Measurements from ENCODE around the gene PDCD1. TPM values are rescaled to one million over a fixed set of nuclear protein-coding genes. Genes with fewer than 3 reads are reported as not detected.
"Not testable (repeated sequence)": the region's sequence is repeated elsewhere in the genome, so short reads cannot be mapped to it uniquely, and the experiment has no call there.

Gene PDCD1
- total RNA-seq, 2 experiments from 2014 or later = 33.2 to 37.2 TPM

DNA sequence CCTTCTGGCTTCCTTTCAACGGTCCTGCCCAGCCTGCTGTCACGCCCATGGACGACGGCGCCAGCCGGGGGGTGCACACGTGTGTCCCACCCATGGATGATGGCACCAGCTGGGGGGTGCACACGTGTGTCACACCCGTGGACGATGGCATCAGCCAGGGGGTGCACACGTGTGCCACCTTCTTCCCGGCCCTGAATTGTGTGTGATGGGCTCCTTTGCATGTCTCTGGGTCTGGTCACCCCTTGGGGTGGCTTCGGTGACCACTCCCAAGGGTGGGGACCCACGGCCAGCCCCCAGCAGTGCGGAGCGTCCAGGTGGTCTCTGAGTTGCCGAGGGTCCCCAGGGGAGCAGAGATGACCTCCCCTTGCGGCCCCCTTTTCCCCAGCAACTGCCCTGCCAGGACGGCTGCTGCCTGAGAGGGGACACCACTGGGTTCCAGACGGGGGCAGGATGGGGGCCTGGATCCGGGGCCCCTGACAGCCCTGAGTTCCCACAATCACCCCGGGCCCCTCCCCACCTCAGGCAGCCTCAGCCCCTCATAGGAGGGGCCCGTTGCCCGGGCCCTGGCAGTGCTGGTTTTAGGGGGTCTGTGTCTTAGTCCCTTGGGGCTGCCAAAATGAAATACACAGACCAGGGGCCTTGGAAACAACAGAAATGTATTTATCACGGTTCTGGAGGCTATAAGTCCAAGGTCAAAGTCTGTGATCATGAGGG, 40.3 kb downstream of the PDCD1 start:
- CTCF ChIA-PET = no interaction called here
- no peaks in the 10 kb centered on the region for H3K36me3 Mint-ChIP-seq (ENCODE audit: low read depth)
- no peak overlapping the region for H3K27ac Mint-ChIP-seq
- H3K9me3 Mint-ChIP-seq (ENCODE audit: low read depth) = no peaks in the 10 kb centered on the region
- POLR2A ChIA-PET = no interaction called here
- peaks cover 8% of the 10 kb centered on the region for H3K27me3 Mint-ChIP-seq
- peaks cover 5% of the 10 kb centered on the region for H3K4me1 Mint-ChIP-seq
- DNase-seq = no peak
- intact Hi-C loops (cut with DNase I, micrococcal nuclease) = no loop called here
- no peak for ATAC-seq
- no peak overlapping the region for H3K4me3 Mint-ChIP-seq

DNA sequence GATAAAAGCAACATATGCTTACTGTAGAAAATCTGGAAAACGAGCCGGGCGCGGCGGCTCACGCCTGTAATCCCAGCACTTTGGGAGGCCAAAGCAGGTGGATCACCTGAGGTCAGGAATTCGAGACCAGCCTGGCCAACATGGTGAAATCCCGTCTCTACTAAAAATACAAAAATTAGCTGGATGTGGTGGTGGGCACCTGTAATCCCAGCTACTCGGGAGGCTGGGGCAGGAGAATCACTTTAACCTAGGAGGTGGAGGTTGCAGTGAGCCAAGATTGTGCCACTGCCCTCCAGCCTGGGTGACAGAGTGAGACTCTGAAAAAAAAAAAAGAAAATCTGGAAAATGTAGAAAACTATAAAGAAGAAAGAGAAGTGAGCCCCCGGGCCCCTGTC, 40.9 kb downstream of the PDCD1 start:
- DNase-seq; H3K4me1 Mint-ChIP-seq; H3K9me3 Mint-ChIP-seq (ENCODE audit: low read depth); intact Hi-C loops (cut with DNase I, micrococcal nuclease); CTCF ChIA-PET; H3K36me3 Mint-ChIP-seq (ENCODE audit: low read depth); ATAC-seq; H3K4me3 Mint-ChIP-seq; H3K27ac Mint-ChIP-seq; H3K27me3 Mint-ChIP-seq; POLR2A ChIA-PET: not testable (repeated sequence)

DNA sequence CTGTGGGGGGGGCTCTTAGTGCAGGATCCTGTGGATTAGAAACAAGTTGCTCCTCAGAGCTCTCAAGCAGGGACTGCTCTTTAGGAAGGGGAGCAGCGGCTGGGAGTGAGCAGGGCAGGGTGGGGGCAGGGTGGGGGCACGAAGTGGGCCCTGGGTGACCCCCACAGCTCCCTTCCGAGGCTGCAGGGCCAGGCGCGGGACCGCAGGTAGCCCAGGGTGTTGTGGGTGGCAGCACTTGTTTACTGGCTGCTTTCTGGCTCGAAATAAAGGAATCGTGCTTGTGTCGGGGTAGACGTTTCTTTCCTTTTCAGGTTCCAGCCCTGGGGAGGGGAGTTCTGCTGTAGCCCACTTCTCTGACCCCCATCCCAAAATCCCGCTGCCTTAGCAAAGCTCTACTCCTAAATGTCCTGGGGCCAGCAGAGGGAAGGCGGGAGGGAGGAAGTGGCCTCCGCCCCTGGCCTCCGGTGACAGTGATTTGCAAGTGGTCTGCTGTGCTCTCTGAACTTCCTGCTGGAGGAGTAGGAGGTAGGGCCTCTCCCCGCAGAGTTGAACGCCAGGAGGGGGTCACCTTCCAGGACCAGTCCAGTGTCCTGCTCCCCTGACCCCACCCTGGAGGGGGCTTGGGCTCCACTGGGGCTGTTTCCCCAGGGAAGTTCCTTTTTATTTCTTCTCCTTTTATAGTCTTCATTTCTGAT, 41.4 kb downstream of the PDCD1 start:
- Mint-ChIP-seq H3K27ac (no peak overlapping the region), H3K27me3 (no peaks in the 10 kb centered on the region), H3K4me3 (no peak overlapping the region), H3K9me3 (ENCODE audit: low read depth) (no peaks in the 10 kb centered on the region), H3K4me1 (peaks cover 5% of the 10 kb centered on the region), H3K36me3 (ENCODE audit: low read depth) (no peaks in the 10 kb centered on the region)
- DNase-seq = no peak
- no peak for ATAC-seq
- ChIA-PET POLR2A (no interaction called here), CTCF (no interaction called here)
- intact Hi-C loops (cut with DNase I, micrococcal nuclease) = no loop called here

DNA sequence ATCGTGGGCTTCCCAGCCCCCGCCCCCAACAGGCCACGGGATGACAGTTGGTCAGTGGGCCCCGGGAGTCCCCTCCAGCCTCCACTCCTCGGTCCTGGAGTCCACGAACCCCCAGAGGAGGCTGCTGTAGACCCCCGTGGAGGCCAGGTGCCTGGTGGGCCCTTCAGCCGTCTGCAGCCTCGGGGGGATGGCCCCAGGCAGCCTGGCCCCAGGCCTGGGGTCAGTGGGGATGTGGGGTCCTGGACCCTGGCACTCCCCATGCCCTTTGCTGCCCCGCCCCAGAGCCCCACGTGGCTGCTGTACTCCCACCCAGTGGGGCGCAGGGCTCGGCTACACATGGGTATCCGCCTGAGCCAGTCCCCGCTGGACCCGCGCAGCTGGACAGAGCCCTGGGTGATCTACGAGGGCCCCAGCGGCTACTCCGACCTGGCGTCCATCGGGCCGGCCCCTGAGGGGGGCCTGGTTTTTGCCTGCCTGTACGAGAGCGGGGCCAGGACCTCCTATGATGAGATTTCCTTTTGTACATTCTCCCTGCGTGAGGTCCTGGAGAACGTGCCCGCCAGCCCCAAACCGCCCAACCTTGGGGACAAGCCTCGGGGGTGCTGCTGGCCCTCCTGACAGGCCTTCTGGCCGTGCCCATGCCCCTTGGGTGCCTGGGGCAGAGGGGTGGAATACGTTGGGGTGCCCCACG, 42.1 kb downstream of the PDCD1 start:
- Mint-ChIP-seq H3K9me3 (ENCODE audit: low read depth) (no peaks in the 10 kb centered on the region), H3K36me3 (ENCODE audit: low read depth) (no peaks in the 10 kb centered on the region), H3K4me1 (peaks cover 5% of the 10 kb centered on the region), H3K4me3 (no peak overlapping the region), H3K27me3 (no peaks in the 10 kb centered on the region), H3K27ac (no peak overlapping the region)
- ChIA-PET POLR2A (no interaction called here), CTCF (no interaction called here)
- ATAC-seq = no peak
- DNase-seq = no peak
- intact Hi-C loops (cut with DNase I, micrococcal nuclease) = no loop called here

DNA sequence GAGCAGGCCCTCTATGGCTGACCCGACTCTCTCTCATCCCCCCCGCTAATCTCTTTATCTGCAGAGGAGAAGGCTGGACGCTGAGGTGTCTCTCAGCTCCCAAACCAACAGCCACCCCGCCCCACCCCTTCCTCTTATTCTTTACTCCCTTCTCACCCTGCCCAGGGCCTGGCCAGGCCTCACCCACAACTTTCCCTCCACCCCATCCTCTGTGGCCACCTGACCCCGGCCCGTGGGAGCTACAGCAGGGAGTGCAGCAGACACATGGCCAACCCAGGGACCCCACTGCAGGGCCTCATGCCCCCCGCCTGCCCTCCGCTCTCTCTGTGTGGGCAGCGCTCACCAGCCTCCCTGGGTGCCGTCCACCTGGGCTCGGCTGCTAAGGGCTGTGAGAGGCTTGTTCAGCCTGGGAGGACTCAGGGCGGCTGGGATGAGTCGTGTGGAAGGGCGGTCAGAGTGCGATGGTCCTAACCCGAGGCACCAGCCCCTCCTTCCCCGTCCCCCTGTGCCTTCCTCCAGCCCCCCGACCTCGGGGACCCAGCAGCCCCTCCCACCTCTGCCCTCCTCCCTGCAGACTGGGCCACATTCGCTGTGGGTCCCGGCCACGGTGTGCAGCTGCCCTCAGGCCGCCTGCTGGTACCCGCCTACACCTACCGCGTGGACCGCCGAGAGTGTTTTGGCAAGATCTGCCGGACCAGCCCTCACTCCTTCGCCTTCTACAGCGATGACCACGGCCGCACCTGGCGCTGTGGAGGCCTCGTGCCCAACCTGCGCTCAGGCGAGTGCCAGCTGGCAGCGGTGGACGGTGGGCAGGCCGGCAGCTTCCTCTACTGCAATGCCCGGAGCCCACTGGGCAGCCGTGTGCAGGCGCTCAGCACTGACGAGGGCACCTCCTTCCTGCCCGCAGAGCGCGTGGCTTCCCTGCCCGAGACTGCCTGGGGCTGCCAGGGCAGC, 42.9 kb downstream of the PDCD1 start:
- Mint-ChIP-seq H3K27me3 (no peaks in the 10 kb centered on the region), H3K9me3 (ENCODE audit: low read depth) (no peaks in the 10 kb centered on the region), H3K36me3 (ENCODE audit: low read depth) (no peaks in the 10 kb centered on the region), H3K4me3 (no peak overlapping the region), H3K4me1 (peaks cover 5% of the 10 kb centered on the region), H3K27ac (no peak overlapping the region)
- DNase-seq = no peak
- ATAC-seq = no peak
- ChIA-PET CTCF (no interaction called here), POLR2A (no interaction called here)
- intact Hi-C loops (cut with DNase I, micrococcal nuclease) = no loop called here

- intact Hi-C loops (cut with DNase I, micrococcal nuclease) = no loop called here
- no peaks in the 10 kb centered on the region for H3K9me3 Mint-ChIP-seq (ENCODE audit: low read depth)
- no peak for DNase-seq
- ChIA-PET POLR2A (no interaction called here), CTCF (no interaction called here)
- no peak overlapping the region for H3K27ac Mint-ChIP-seq
- ATAC-seq = no peak
- no peaks in the 10 kb centered on the region for H3K27me3 Mint-ChIP-seq
- H3K4me1 Mint-ChIP-seq = peaks cover 5% of the 10 kb centered on the region
- H3K4me3 Mint-ChIP-seq = no peak overlapping the region
- H3K36me3 Mint-ChIP-seq (ENCODE audit: low read depth) = no peaks in the 10 kb centered on the region
These were observed 43.8 kb downstream of the PDCD1 start for GRCh38 chr2:241814643-241815476.

DNA sequence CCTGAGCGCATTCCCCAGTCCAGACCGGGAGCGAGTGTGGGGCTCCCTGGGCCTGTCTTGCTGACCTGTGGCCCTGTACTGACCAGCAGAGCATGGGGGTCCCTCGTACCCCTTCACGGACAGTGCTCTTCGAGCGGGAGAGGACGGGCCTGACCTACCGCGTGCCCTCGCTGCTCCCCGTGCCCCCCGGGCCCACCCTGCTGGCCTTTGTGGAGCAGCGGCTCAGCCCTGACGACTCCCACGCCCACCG, 44.4 kb downstream of the PDCD1 start:
- Mint-ChIP-seq H3K4me1 (peaks cover 5% of the 10 kb centered on the region), H3K36me3 (ENCODE audit: low read depth) (no peaks in the 10 kb centered on the region), H3K27me3 (no peaks in the 10 kb centered on the region), H3K9me3 (ENCODE audit: low read depth) (no peaks in the 10 kb centered on the region), H3K27ac (no peak overlapping the region), H3K4me3 (no peak overlapping the region)
- ATAC-seq = no peak
- POLR2A ChIA-PET = no interaction called here
- CTCF ChIA-PET = no interaction called here
- DNase-seq = no peak
- intact Hi-C loops (cut with DNase I, micrococcal nuclease) = no loop called here

GRCh38 chr2:241813644-241814392, 44.9 kb downstream of the PDCD1 start:
- peak; percentile 66 for ATAC-seq
- CTCF ChIA-PET = interaction anchor here (0.6 kb wide), 1 partner anchor 718 kb away, joined by 3 read pairs; no protein-coding TSS in a partner anchor
- no peak for DNase-seq
- H3K4me1 Mint-ChIP-seq = peaks cover 5% of the 10 kb centered on the region
- no peaks in the 10 kb centered on the region for H3K9me3 Mint-ChIP-seq (ENCODE audit: low read depth)
- H3K27me3 Mint-ChIP-seq = no peaks in the 10 kb centered on the region
- no peak overlapping the region for H3K27ac Mint-ChIP-seq
- H3K36me3 Mint-ChIP-seq (ENCODE audit: low read depth) = no peaks in the 10 kb centered on the region
- POLR2A ChIA-PET = no interaction called here
- H3K4me3 Mint-ChIP-seq = no peak overlapping the region
- intact Hi-C loops (cut with DNase I, micrococcal nuclease) = no loop called here

- ChIA-PET POLR2A (no interaction called here), CTCF (no interaction called here)
- intact Hi-C loops (cut with DNase I, micrococcal nuclease) = no loop called here
- Mint-ChIP-seq H3K4me3 (no peak overlapping the region), H3K36me3 (ENCODE audit: low read depth) (no peaks in the 10 kb centered on the region), H3K9me3 (ENCODE audit: low read depth) (no peaks in the 10 kb centered on the region), H3K27me3 (peaks cover 3% of the 10 kb centered on the region), H3K4me1 (peaks cover 5% of the 10 kb centered on the region), H3K27ac (no peak overlapping the region)
- ATAC-seq (no peak), DNase-seq (no peak)
These were observed 45.7 kb downstream of the PDCD1 start for GRCh38 chr2:241812730-241813643.
